NCI-H524 treated with DMSO at 0.1 percent for 48 hours (cell line): ENCODE measurements around the gene ZNF576.
"Not testable (repeated sequence)": the region's sequence is repeated elsewhere in the genome, so short reads cannot be mapped to it uniquely, and the experiment has no call there.

Source experiments
- DNase-seq: peaks from one replicate; lab custom pipeline; 2025; lab: John Stamatoyannopoulos, UW

The ZNF576 gene

DNA sequence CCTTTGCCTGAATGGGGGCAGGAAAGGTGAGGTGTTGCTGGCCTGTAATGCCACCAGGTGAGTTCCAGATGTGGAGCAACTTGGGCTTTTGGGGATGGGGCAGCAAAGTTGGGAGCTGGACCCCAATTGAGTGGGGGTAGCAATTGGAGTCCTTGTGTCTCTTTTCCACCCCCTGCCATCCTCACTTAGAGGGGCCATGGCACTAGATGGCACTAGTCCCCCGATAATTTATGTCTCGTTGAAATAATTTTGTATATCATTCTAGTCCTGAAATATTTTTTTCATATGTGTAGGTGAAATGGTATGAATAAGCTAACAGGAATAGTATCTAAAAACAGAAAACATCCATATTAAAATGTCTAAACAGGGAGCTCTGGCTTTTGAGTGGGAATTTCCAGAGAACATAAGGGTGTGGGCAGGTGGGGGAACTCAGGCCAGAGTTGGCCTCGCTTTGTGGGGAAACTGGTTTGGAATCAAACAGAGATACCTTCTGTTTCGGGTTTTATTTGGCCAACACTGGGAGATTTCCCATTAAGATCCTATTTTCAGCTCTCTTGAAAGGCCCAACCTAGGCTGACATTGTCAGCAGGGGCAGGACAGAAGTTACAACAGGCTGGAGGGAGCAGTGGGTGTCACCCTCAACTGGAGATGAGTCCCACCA, 3.4 kb downstream of the ZNF576 start:
- no peak for DNase-seq

- DNase-seq: not testable (repeated sequence)
Measured at GRCh38 chr19:43600326-43600725, 3.9 kb downstream of the ZNF576 start.

DNA sequence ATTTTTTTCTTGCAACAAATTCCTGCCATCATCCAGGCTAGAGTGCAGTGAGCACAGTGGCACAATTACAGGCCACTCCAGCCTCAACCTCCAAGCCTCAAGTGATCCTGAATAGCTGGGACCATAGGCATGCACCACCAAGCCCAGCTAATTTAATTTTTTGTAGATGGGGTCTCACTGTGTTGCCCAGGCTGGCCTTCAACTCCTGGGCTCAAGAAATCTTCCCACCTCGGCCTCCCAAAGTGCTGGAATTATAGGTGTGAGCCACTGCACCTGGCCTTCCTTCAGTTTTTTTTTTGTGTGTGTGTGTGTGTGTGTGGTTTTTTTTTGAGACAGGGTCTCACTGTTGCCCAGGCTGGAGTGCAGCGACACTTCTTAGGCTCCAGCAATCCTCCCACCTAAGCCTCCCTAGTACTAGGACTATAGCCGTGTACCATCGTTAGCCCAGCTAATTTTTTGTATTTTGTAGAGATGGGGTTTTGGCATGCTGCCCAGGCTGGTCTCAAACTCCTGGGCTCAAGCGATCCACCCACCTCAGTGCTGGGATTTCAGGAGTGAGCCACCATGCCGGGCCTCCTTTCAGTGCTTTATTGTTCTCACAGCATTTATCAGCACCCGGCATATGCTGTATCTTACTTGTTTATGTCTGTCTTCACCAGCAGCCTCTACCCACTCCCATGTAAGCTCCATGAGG, 9.6 kb downstream of the ZNF576 start:
- DNase-seq: no peak

DNA sequence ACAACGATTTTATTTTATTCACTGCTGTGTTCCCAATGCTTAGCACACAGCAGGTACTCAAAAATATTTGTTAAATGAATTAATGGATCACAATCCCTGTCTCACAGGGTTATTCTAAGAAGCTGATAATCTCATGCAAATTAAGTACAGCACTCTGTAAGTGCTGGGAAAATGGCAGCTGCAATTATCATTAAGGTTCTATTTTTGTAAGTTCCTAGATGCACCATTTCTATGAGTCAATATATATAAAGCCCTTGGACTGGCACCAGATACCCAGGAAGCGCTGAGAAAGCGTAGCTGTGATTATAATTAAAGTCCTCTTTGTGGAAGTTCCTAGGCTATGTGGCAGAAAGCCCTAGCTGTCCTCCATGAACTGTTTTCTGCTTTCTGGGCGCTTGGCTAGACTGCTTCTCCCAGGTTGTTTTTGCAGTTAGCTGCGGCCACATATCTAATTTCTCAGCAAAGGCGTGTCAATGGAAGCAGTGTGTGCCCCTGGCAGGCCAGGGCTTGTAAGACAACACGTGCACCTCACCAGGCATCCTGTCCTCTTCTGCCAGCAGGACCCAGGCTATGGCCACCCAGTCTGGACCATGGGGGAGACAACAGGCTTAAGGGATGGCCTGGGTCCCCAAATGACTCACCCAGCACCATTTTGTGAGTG, 10.3 kb downstream of the ZNF576 start:
- no peak for DNase-seq

DNA sequence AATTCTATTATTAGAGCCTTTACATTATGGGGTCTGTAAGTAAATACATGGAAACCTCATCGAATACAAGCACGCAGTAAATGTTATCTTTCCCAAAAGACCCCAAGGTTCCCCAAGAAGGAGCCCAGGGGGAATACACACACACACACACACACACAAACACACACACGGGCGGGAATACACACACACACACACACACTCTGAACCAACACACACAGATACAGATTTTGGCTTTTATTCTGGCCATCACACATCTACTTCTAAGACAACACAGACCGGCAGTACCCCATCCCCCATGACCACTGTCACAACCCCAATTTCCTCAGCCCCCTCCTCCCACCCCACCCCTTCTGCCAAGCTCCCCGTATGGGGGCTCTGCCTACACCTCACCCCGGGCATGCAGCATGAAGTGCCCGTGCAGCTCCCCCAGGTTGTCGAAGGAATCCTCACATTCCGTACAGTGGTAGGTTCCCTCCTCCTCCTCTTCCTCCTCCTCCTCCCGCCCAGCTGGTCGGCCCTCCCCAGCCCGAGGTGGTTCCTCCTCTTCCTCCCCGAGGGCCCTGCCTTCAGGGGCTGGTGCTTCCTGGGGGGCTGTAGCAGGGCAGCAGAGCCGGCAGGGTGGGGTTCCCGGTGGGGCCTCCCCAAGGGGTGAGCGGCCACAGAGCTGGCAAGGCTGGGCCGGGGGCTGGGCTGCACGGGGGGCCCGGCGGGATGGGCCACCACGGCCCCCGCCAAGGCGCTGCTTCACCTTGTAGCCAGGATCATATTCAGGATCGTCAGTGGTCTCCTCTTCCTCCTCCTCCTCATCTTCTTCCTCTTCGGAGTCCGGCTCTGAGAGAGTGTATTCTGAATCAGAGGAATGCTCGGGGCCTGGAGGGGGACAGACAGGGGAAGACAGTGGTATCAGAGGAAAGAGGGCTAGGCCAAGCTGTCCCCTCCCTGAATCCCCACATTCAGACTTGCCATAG, 11.1 kb downstream of the ZNF576 start:
- no peak for DNase-seq

DNA sequence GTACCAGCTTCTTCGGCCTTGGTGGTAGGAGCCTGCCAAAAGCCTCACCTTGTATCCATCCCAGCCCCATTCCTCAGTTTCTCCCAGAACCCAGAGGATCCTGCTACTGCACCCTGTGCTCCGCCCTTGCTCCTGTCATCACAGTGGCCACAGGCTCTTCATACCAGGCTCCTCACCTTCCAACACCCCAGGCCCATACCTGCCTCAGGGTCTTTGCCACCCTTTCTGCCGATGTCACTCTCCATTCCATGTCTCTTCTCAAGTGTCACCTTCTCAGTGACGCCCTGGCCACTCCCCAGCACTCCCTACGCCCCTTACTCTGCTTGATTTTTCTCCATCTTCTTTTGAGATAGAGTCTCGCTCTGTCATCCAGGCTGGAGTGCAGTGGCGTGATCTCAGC, 13.5 kb downstream of the ZNF576 start:
- DNase-seq: no peak

GRCh38 chr19:43610493-43610892, 14.1 kb downstream of the ZNF576 start:
- no peak for DNase-seq

DNA sequence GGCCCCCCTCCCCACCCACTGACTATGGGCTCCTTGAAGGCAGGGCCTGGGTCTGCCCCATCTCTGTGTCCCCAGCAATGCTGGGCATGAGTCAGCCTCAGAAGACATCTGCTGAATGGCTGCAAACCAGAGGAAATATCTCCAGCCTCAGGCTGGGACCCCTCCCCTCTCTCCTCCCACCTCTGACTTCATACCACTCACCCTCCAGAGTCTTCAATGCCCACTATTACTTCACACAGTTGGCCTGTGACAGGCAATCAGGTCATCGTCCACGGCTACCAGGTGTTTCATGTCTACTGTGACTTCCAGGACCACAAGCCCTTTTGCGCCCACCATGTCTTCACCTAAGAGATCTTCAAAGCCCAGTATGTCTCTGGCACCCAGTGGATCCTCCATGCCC, 15.4 kb downstream of the ZNF576 start, which contains the start of gene SRRM5:
SRRM5 (plus strand) TSS at position 301 of the 400 bp plus-strand sequence; CDS start at position 335, 34 bp downstream.
- DNase-seq: no peak

GRCh38 chr19:43612374-43612773, 16.0 kb downstream of the ZNF576 start:
- no peak for DNase-seq

DNA sequence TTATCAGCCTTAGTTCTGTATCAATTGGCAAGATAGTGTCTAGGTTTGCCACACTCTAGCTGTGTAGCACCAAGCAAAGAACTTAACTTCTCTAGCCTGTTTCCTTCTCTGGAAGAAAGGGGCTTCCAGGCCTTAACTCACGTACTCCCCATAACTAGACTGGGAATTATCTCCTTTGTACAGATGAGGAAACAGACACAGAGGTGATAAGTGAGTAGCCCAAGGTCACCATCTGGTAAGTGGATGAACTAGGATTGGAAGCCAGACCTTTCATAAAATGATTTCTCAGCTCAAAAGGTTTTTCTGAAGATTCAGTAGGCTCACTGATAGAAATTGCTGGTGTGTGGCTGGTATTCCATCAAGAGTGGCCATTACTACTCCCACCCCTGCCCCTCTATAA, 19.9 kb downstream of the ZNF576 start:
- DNase-seq: no peak

GRCh38 chr19:43616954-43617353, 20.6 kb downstream of the ZNF576 start:
- no peak for DNase-seq

DNA sequence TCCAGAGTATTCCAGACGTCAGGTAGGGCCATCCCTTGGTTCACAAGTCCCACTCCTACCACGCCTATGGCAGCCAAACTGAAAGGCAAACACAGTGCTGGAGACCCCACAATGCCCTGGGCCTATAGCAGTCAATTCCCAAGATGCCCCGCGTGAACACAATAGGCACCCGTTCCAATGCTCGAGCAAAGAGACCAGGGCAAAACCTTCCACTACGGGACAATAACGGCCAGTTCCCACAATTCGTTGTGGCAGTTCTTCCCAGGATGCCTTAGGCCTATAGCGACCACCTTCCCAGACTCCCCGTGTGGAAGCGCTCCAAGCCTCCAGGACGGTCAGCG, 22.5 kb downstream of the ZNF576 start:
- peak; percentile 8 for DNase-seq

DNA sequence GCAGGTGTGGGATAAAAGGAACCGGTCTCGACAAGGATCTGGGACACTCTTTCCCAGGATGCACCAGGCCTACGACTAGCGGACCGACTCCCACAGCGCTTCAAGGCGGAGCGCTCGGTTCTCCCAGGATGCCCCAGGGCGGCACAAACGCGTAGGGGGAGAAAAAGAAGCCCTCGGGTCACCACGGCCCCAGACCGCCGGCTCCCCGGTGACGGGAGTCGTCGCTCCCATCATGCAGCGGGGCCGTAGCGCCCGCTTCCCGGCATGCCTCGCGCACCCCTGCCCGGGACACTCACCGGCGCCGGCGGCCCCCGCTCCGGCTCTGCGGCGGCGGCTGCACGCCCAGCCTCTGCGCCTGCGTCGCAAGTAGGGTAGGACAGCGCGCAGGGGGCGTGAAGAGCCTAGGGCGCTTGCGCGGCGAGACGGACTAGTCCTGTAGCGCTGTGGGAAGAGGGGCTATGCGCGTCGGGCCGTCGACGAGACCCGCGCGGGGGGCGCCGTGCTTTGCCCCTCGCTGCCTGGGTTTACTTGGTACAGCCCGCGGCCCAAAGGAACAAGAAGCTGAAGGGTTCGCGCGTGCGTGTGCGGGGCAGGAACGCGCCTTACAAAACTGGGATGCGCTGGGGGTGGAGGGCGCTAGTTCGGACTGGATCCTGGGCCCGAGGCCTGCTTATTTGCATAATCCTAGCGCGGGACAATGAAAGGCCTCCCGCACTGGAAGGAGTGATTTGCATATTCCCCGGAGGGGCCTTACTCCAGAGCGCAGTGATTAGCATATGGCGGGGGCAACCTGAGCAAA, 23.1 kb downstream of the ZNF576 start, which contains the start of gene ZNF428:
ZNF428 (minus strand) TSS at position 368 of the 799 bp plus-strand sequence. CDS start 5,325 bp downstream, outside the sequence.
- peak; percentile 72 for DNase-seq

- DNase-seq: no peak
Measured at GRCh38 chr19:43620061-43621001, 23.9 kb downstream of the ZNF576 start.

DNA sequence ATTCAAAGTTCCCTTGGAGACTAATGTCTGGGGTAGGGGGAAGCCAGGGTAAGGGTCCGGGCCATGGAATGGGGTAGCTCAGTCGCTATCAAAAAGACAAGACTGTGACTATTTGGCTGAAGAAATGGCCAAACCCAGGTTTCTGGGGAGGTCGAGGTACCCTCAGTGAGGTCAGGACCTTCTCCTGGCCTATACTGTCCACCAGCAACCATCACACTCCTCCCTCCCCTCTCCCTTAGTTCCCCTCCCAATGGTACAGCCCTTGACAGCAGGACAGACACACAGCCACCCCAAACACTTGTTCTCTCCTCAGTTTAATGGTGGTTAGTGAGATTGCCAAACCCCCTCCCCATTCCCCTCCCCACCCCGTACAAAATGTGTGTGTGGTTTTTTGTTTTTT, 25.7 kb downstream of the ZNF576 start:
- no peak for DNase-seq

- no peak for DNase-seq
Measured at GRCh38 chr19:43622956-43623355, 26.6 kb downstream of the ZNF576 start.

- DNase-seq: no peak
Measured at GRCh38 chr19:43623889-43624670, 27.7 kb downstream of the ZNF576 start.

- DNase-seq: no peak
Measured at GRCh38 chr19:43624933-43625332, 28.5 kb downstream of the ZNF576 start.

DNA sequence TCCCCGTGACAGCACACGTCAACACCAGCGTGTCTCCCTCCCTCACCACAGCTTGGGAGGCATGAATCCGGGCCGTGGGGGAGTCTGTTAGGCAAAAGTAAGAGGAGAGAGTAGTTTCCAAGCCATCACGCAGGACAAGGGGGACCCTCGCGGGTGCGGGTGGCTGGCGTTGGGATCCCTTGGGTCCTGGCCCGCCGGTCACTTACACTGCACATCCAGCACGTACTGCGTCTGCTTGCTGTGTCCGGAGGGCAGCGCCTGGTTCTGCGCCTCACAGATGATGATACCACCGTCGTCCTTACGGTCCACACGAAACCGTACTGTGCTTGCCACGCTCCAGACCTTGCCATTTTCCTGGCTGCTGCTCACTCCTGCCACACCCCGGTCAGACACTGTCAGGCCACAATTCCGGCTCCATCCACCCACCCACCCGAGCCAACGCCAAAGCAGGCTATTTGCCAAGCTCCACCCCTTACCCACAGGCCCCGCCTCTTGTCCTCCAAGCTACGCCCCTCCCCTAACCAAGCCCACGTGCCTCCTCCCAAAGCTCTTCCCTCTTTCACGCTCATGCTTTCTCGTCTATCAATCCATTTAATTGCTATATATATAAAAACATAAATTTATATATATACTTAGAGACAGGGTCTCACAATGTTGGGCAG, 29.7 kb downstream of the ZNF576 start:
- no peak for DNase-seq
